Neural cell (in vitro differentiated cells): ENCODE data around the gene SYT7.

Source experiments
- POLR2AphosphoS5 ChIP-seq: IDR thresholded peaks from 2 replicates; pipeline ENCODE4 v1.6.1; 2012
- RAD21 ChIP-seq: fragments of 450-650 bp; conservative IDR thresholded peaks from 2 replicates; pipeline ENCODE4 v1.6.1; 2014; ENCODE audit warnings: antibody characterized with exemption, mild to moderate bottlenecking, moderate library complexity
- SMC3 ChIP-seq: fragments of 450-650 bp; conservative IDR thresholded peaks from 2 replicates; pipeline ENCODE4 v1.6.1; 2014; ENCODE audit warnings: antibody characterized with exemption, mild to moderate bottlenecking, moderate library complexity; ENCODE audit not compliant: poor library complexity
- TF ChIP-seq, protein P1 (sequence below): fragments of 450-650 bp; IDR thresholded peaks from 2 replicates; pipeline ENCODE4 v1.5.1; 2014; ENCODE audit warnings: antibody characterized with exemption, mild to moderate bottlenecking, moderate library complexity; ENCODE audit not compliant: poor library complexity, severe bottlenecking

- TF ChIP-seq, protein P1, sequence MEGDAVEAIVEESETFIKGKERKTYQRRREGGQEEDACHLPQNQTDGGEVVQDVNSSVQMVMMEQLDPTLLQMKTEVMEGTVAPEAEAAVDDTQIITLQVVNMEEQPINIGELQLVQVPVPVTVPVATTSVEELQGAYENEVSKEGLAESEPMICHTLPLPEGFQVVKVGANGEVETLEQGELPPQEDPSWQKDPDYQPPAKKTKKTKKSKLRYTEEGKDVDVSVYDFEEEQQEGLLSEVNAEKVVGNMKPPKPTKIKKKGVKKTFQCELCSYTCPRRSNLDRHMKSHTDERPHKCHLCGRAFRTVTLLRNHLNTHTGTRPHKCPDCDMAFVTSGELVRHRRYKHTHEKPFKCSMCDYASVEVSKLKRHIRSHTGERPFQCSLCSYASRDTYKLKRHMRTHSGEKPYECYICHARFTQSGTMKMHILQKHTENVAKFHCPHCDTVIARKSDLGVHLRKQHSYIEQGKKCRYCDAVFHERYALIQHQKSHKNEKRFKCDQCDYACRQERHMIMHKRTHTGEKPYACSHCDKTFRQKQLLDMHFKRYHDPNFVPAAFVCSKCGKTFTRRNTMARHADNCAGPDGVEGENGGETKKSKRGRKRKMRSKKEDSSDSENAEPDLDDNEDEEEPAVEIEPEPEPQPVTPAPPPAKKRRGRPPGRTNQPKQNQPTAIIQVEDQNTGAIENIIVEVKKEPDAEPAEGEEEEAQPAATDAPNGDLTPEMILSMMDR: no peak
- TF ChIP-seq POLR2AphosphoS5 (no peak), RAD21 (no peak), SMC3 (no peak)
These were observed 1.1 kb upstream of the SYT7 start for GRCh38 chr11:61581931-61582330.
